ENCODE measurements around the gene TANC1. TPM values are rescaled to one million over a fixed set of nuclear protein-coding genes. Genes with fewer than 3 reads are reported as not detected.
"Not testable (repeated sequence)": the region's sequence is repeated elsewhere in the genome, so short reads cannot be mapped to it uniquely, and the experiment has no call there.

Gene TANC1
- total and polyA plus RNA-seq, 9 donors, result 14.3 to 25.2 (median 20.1) TPM

DNA sequence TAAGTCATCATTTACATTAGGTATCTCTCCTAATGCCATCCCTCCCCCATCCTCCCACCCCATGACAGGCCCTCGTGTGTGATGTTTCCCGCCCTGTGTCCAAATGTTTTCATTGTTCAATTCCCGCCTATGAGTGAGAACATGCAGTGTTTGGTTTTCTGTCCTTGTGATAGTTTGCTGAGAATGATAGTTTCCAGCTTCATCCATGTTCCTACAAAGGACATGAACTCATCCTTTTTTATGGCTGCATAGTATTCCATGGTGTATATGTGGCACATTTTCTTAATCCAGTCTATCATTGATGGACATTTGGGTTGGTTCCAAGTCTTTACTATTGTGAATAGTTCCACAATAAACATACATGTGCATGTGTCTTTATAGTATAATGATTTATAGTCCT lies 68.0 kb downstream of the TANC1 start:
- H3K27me3 ChIP-seq (ENCODE audit: control insufficient read depth, insufficient read depth, low read length); H3K9me3 ChIP-seq (replicated peaks; ENCODE audit: control insufficient read depth, low read depth, low read length); DNase-seq; H3K27ac ChIP-seq (ENCODE audit: low read length); H3K4me3 ChIP-seq (ENCODE audit: low read length); H3K36me3 ChIP-seq (ENCODE audit: control insufficient read depth, insufficient read depth, low read length): not testable (repeated sequence)
- H3K4me1 ChIP-seq (ENCODE audit: control insufficient read depth, insufficient read depth, low read length), result peaks cover 21% of the 10 kb centered on the region
- no CpG with 5 or more reads among the region's 3 CpGs for WGBS (ENCODE audit: insufficient coverage)

DNA sequence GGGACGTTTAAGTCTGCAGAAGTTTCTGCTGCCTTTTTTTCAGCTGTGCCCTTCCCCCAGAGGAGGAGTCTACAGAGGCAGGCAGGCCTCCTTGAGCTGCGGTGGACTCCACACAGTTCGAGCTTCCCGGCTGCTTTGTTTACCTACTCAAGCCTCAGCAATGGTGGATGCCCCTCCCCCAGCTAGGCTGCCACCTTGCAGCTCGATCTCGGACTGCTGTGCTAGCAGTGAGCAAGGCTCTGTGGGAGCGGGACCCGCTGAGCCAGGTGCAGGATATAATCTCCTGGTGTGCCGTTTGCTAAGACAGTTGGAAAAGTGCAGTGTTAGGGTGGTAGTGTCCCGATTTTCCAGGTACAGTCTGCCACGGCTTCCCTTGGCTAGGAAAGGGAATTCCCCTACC lies 72.9 kb downstream of the TANC1 start:
- not testable (repeated sequence) for H3K36me3 ChIP-seq (ENCODE audit: control insufficient read depth, insufficient read depth, low read length); H3K4me3 ChIP-seq (ENCODE audit: low read length); H3K9me3 ChIP-seq (replicated peaks; ENCODE audit: control insufficient read depth, low read depth, low read length); DNase-seq; H3K27ac ChIP-seq (ENCODE audit: low read length); H3K27me3 ChIP-seq (ENCODE audit: control insufficient read depth, insufficient read depth, low read length)
- peaks cover 16% of the 10 kb centered on the region for H3K4me1 ChIP-seq (ENCODE audit: control insufficient read depth, insufficient read depth, low read length)
- 96% methylated on average over 9 of the region's 11 CpGs for WGBS (ENCODE audit: insufficient coverage)

DNA sequence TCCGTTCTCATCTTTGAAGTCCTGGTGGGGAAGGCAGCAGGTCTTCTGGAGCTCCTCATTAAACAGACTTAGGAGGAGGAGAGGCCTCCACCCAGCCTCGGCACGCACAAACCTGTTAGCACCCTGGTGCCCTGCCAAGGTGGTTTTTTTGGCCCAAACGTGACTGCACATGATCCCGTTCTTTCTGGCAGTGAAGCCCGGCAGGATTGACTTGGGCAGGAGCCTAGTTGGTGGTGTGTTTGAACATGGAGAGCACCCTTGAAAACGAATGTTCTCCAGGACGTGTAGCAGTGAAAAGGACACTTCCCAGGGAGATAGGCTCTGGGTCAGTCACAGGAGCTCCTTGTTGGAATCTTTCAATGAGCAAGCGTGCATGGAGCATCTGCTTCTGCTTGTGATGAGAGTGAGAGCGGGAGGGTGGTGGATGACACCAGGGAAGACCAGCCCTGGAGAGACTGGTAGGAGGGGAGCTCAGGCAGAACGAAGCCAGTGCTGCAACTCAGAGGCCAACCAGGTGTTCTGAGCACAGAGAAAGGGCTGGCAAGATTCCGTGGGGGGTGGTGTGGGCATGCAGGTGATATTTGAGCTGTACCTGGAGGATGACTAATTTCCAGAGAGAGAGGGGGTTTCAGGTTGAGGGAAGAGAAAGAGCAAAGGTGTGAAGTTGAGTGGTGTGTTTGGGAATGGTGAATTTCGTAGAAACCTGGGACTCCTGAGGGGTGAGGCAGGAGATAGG lies 73.8 kb downstream of the TANC1 start:
- Histone ChIP-seq H3K27me3 (ENCODE audit: control insufficient read depth, insufficient read depth, low read length) (no peaks in the 10 kb centered on the region), H3K27ac (ENCODE audit: low read length) (no peak overlapping the region), H3K4me1 (ENCODE audit: control insufficient read depth, insufficient read depth, low read length) (peaks cover 18% of the 10 kb centered on the region)

DNA sequence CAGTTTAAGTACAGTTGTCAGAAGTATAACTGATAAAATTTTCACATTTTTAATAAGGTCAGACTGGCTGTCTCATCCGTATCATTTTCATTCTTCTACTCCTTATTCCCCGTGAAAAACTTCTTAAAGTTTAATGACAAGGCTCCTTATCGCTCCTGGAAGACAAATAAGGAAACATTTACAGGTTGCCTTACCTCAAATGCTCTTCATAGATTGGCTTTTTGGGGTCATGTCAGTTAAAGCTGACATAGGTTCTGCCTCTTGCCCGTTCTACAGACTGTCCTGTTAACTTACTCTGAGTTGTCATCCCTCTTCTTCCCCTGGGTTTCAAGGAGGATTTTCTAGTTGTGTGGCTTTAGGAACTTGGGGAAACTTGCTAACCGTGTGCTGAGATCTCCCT lies 75.3 kb downstream of the TANC1 start:
- no peak for DNase-seq
- H3K27ac ChIP-seq (ENCODE audit: low read length), result no peak overlapping the region
- H3K9me3 ChIP-seq (replicated peaks; ENCODE audit: control insufficient read depth, low read depth, low read length), result peaks cover 8% of the 10 kb centered on the region
- H3K36me3 ChIP-seq (ENCODE audit: control insufficient read depth, insufficient read depth, low read length), result peaks cover 7% of the 10 kb centered on the region
- no CpG with 5 or more reads among the region's 5 CpGs for WGBS (ENCODE audit: insufficient coverage)
- peaks cover 18% of the 10 kb centered on the region for H3K4me1 ChIP-seq (ENCODE audit: control insufficient read depth, insufficient read depth, low read length)
- no peaks in the 10 kb centered on the region for H3K27me3 ChIP-seq (ENCODE audit: control insufficient read depth, insufficient read depth, low read length)
- no peak overlapping the region for H3K4me3 ChIP-seq (ENCODE audit: low read length)

More for the DNA sequence above, 73.8 kb downstream of the TANC1 start:
- DNase-seq, result no peak
- H3K36me3 ChIP-seq (ENCODE audit: control insufficient read depth, insufficient read depth, low read length), result peaks cover 7% of the 10 kb centered on the region
- WGBS (ENCODE audit: insufficient coverage), result 84% methylated on average over 12 of the region's 13 CpGs
- H3K9me3 ChIP-seq (replicated peaks; ENCODE audit: control insufficient read depth, low read depth, low read length), result peaks cover 8% of the 10 kb centered on the region
- H3K4me3 ChIP-seq (ENCODE audit: low read length), result no peak overlapping the region

GRCh38 chr2:159044804-159045286 lies 76.4 kb downstream of the TANC1 start:
- Histone ChIP-seq H3K4me1 (ENCODE audit: control insufficient read depth, insufficient read depth, low read length) (peaks cover 18% of the 10 kb centered on the region), H3K27me3 (ENCODE audit: control insufficient read depth, insufficient read depth, low read length) (no peaks in the 10 kb centered on the region), H3K36me3 (ENCODE audit: control insufficient read depth, insufficient read depth, low read length) (peaks cover 7% of the 10 kb centered on the region), H3K9me3 (replicated peaks; ENCODE audit: control insufficient read depth, low read depth, low read length) (peaks cover 8% of the 10 kb centered on the region), H3K4me3 (ENCODE audit: low read length) (no peak overlapping the region), H3K27ac (ENCODE audit: low read length) (peak overlapping the region; percentile 26)
- 97% methylated on average over 4 of the region's 4 CpGs for WGBS (ENCODE audit: insufficient coverage)
- DNase-seq, result peak; percentile 63

DNA sequence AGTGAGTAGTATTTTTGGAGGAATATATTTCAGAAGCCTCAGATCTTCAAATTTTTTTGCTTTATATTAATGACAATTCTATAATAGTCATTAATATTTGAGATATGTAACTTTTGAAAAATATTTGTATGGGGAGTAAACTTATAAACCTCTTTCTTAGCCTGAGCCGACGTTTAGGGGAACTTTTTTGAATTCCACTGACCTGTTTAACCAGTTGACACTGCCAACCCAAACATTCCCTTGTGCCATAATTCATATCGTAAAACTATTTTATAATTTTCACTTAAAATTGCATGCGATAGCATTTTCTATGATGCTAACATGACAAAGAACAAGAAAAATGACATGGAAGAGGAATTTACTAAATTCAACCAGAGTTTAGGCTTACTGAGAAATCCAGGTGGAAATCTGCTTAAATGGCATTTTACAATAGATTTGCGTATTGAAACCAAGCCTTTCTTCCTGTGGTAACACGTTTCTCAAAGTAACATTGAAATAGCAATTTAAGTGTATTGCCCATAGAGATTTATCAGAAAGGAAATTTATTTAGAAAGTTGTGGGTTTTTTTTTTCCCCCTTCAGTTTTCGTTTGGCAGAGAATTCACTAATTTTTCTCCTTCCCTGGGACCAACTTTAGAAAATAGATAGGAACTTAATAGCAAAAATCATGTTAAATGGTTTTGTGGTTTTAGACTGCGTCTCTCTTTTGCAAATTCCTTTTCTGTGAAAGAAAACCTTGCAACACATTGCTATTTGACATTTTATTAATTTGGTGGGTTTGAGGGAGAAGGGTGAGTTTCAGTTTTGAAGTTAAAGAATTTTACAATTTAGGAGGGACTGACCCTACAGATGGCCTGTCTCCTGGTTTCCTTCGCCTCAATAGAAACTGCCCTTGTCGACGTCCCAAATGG lies 77.4 kb downstream of the TANC1 start:
- WGBS (ENCODE audit: insufficient coverage), result 61% methylated on average over 3 of the region's 11 CpGs
- Histone ChIP-seq H3K4me3 (ENCODE audit: low read length) (no peak overlapping the region), H3K4me1 (ENCODE audit: control insufficient read depth, insufficient read depth, low read length) (peaks cover 21% of the 10 kb centered on the region), H3K27ac (ENCODE audit: low read length) (no peak overlapping the region), H3K9me3 (replicated peaks; ENCODE audit: control insufficient read depth, low read depth, low read length) (peaks cover 8% of the 10 kb centered on the region), H3K27me3 (ENCODE audit: control insufficient read depth, insufficient read depth, low read length) (no peaks in the 10 kb centered on the region), H3K36me3 (ENCODE audit: control insufficient read depth, insufficient read depth, low read length) (peaks cover 7% of the 10 kb centered on the region)
- no peak for DNase-seq

DNA sequence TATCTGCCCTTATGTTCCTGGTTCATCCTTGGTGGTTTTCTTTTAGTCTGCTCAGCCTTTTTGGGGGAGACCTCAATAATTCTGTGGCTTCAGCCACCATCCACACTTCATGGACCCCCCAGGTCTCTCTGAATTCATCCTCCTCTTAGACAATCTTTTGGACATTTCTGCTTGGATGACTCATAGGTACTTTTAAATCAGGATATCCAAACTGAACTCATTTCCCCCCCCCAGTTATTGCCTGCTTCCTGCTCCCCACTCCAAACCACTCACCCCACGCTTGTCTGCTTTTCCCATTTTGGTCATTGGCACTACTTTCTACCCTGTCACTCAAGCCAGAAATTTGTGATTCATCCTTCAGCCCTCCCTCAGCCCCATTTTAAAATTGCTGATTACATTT lies 78.5 kb downstream of the TANC1 start:
- H3K9me3 ChIP-seq (replicated peaks; ENCODE audit: control insufficient read depth, low read depth, low read length), result no peaks in the 10 kb centered on the region
- no peaks in the 10 kb centered on the region for H3K36me3 ChIP-seq (ENCODE audit: control insufficient read depth, insufficient read depth, low read length)
- H3K4me1 ChIP-seq (ENCODE audit: control insufficient read depth, insufficient read depth, low read length), result peaks cover 21% of the 10 kb centered on the region
- no peak overlapping the region for H3K27ac ChIP-seq (ENCODE audit: low read length)
- DNase-seq, result no peak
- H3K4me3 ChIP-seq (ENCODE audit: low read length), result no peak overlapping the region
- H3K27me3 ChIP-seq (ENCODE audit: control insufficient read depth, insufficient read depth, low read length), result no peaks in the 10 kb centered on the region
- 40% methylated on average over 1 of the region's 1 CpG for WGBS (ENCODE audit: insufficient coverage)

GRCh38 chr2:159050426-159050825 lies 82.0 kb downstream of the TANC1 start:
- no peaks in the 10 kb centered on the region for H3K27me3 ChIP-seq (ENCODE audit: control insufficient read depth, insufficient read depth, low read length)
- no peak overlapping the region for H3K4me3 ChIP-seq (ENCODE audit: low read length)
- no peaks in the 10 kb centered on the region for H3K9me3 ChIP-seq (replicated peaks; ENCODE audit: control insufficient read depth, low read depth, low read length)
- WGBS (ENCODE audit: insufficient coverage), result 80% methylated on average over 1 of the region's 1 CpG
- no peak overlapping the region for H3K27ac ChIP-seq (ENCODE audit: low read length)
- no peaks in the 10 kb centered on the region for H3K36me3 ChIP-seq (ENCODE audit: control insufficient read depth, insufficient read depth, low read length)
- peaks cover 23% of the 10 kb centered on the region for H3K4me1 ChIP-seq (ENCODE audit: control insufficient read depth, insufficient read depth, low read length)
- DNase-seq, result no peak

- Histone ChIP-seq H3K4me1 (ENCODE audit: control insufficient read depth, insufficient read depth, low read length) (peaks cover 23% of the 10 kb centered on the region), H3K36me3 (ENCODE audit: control insufficient read depth, insufficient read depth, low read length) (no peaks in the 10 kb centered on the region), H3K4me3 (ENCODE audit: low read length) (no peak overlapping the region), H3K27ac (ENCODE audit: low read length) (peak overlapping the region; percentile 56), H3K9me3 (replicated peaks; ENCODE audit: control insufficient read depth, low read depth, low read length) (no peaks in the 10 kb centered on the region), H3K27me3 (ENCODE audit: control insufficient read depth, insufficient read depth, low read length) (no peaks in the 10 kb centered on the region)
- no CpG with 5 or more reads among the region's 3 CpGs for WGBS (ENCODE audit: insufficient coverage)
- no peak for DNase-seq
Measured at GRCh38 chr2:159051133-159051532, 82.7 kb downstream of the TANC1 start.

DNA sequence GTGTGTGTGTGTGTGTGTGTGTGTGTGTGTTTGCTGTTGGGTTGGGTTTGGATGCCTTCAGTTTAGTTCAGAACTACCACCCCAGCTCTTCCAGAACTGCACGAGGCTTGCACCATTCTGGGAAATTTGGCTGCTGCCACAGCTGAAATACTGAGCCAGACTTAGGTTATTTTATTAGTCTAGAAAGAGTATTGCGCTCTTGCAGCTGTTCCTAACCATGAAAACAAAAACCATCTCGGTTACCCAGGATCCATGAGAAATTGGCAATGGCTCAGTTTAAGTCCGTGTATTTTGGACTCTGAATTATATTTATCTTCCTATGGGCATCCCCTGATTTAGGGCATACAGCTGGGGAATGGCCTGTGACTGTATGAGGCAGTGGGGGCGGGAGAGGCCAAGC lies 83.2 kb downstream of the TANC1 start:
- no peaks in the 10 kb centered on the region for H3K27me3 ChIP-seq (ENCODE audit: control insufficient read depth, insufficient read depth, low read length)
- no peak overlapping the region for H3K4me3 ChIP-seq (ENCODE audit: low read length)
- 80% methylated on average over 1 of the region's 5 CpGs for WGBS (ENCODE audit: insufficient coverage)
- DNase-seq, result peak; percentile 82
- peak overlapping the region; percentile 68 for H3K27ac ChIP-seq (ENCODE audit: low read length)
- no peaks in the 10 kb centered on the region for H3K36me3 ChIP-seq (ENCODE audit: control insufficient read depth, insufficient read depth, low read length)
- no peaks in the 10 kb centered on the region for H3K9me3 ChIP-seq (replicated peaks; ENCODE audit: control insufficient read depth, low read depth, low read length)
- peaks cover 23% of the 10 kb centered on the region for H3K4me1 ChIP-seq (ENCODE audit: control insufficient read depth, insufficient read depth, low read length)

Measured in muscle of leg (tissue), 11 donors.